HEK293 (cell line): Measurements from ENCODE around the gene SOX13.

Experiments
- CTCF ChIA-PET: fragments of 350-600 bp; formaldehyde crosslinking; extraction: SDS; loops from one replicate; lab custom pipeline; 2021; ENCODE audit warnings: antibody characterized with exemption; lab: Yijun Ruan, JAX
- POLR2A ChIA-PET: fragments of 300-600 bp; formaldehyde crosslinking; extraction: SDS; loops from one replicate; lab custom pipeline; 2020; ENCODE audit warnings: antibody characterized with exemption, inconsistent platforms; lab: Yijun Ruan, JAX
- H3K27ac ChIP-seq: fragments of 200-500 bp; sonication (Bioruptor generic); 2 replicates; pipeline ENCODE4 v1.5.1; 2014; ENCODE audit warnings: low read depth, low read length, control low read depth, inconsistent platforms; ENCODE audit errors: extremely low read depth
- H3K36me3 ChIP-seq, 2 experiments: fragments of 200-500 bp in 1 of 2; sonication (Bioruptor generic) in 1 of 2; 1 replicate in 1 of 2; 2 replicates in 1 of 2; pipeline ENCODE4 v1.5.1; 2014 to 2017; ENCODE audit warnings: inconsistent platforms in 2 of 2, low read length in 2 of 2; ENCODE audit not compliant: control insufficient read depth in 2 of 2, insufficient read depth in 1 of 2
- H3K4me1 ChIP-seq: fragments of 200-500 bp; sonication (Bioruptor generic); 2 replicates; pipeline ENCODE4 v1.5.1; 2014; ENCODE audit warnings: mild to moderate bottlenecking, low read length, inconsistent platforms; ENCODE audit not compliant: control insufficient read depth, insufficient read depth
- H3K4me3 ChIP-seq: 2 replicates; pipeline ENCODE4 v1.5.1; 2011; ENCODE audit warnings: low read depth, mild to moderate bottlenecking, control low read depth, low read length, moderate library complexity
- H3K9me3 ChIP-seq: fragments of 200-500 bp; sonication (Bioruptor generic); 2 replicates; pipeline ENCODE4 v1.5.1; 2014; ENCODE audit warnings: low read depth, low read length, inconsistent platforms; ENCODE audit not compliant: control insufficient read depth, insufficient read depth
- GFI1B ChIP-seq: fragments of 450-650 bp; formaldehyde crosslinking; IDR thresholded peaks from 2 replicates; pipeline ENCODE4 v1.5.1; 2016; ENCODE audit warnings: missing biosample characterization, missing genetic modification characterization
- KLF9 ChIP-seq: fragments of 450-650 bp; formaldehyde crosslinking; IDR thresholded peaks from 2 replicates; pipeline ENCODE4 v1.5.1; 2016; ENCODE audit warnings: missing biosample characterization, missing genetic modification characterization, low read depth
- ZIC2 ChIP-seq: fragments of 450-650 bp; formaldehyde crosslinking; IDR thresholded peaks from 2 replicates; pipeline ENCODE4 v1.5.1; 2016; ENCODE audit warnings: missing biosample characterization, missing genetic modification characterization
- ZNF184 ChIP-seq: fragments of 450-650 bp; IDR thresholded peaks from 2 replicates; pipeline ENCODE4 v1.5.1; 2018; ENCODE audit warnings: missing biosample characterization, mild to moderate bottlenecking, missing genetic modification characterization
- ZNF354C ChIP-seq: fragments of 450-650 bp; formaldehyde crosslinking; IDR thresholded peaks from 2 replicates; pipeline ENCODE4 v1.5.1; 2016; ENCODE audit warnings: missing biosample characterization, missing genetic modification characterization, low read depth, borderline replicate concordance
- ZNF621 ChIP-seq: fragments of 450-650 bp; formaldehyde crosslinking; IDR thresholded peaks from 2 replicates; pipeline ENCODE4 v1.5.1; 2017; ENCODE audit warnings: missing biosample characterization, missing genetic modification characterization
- ZNF660 ChIP-seq: fragments of 450-650 bp; IDR thresholded peaks from 2 replicates; pipeline ENCODE4 v1.5.1; 2018; ENCODE audit warnings: missing biosample characterization, mild to moderate bottlenecking, missing genetic modification characterization
- ZNF776 ChIP-seq: fragments of 450-650 bp; formaldehyde crosslinking; IDR thresholded peaks from 2 replicates; pipeline ENCODE4 v1.5.0; 2017; ENCODE audit warnings: missing biosample characterization, missing genetic modification characterization, borderline replicate concordance
- ZNF777 ChIP-seq: fragments of 450-650 bp; formaldehyde crosslinking; IDR thresholded peaks from 2 replicates; pipeline ENCODE4 v1.5.1; 2017; ENCODE audit warnings: missing biosample characterization, missing genetic modification characterization, borderline replicate concordance
- TF ChIP-seq, protein P1 (sequence below): fragments of 450-650 bp; formaldehyde crosslinking; IDR thresholded peaks from 2 replicates; pipeline ENCODE4 v1.5.1; 2016; ENCODE audit warnings: missing biosample characterization, missing genetic modification characterization
- TF ChIP-seq, protein P2 (sequence below): fragments of 450-650 bp; formaldehyde crosslinking; optimal IDR thresholded peaks from 2 replicates; pipeline ENCODE3; 2016; ENCODE audit warnings: missing biosample characterization, mild to moderate bottlenecking, missing genetic modification characterization
- TF ChIP-seq, protein P3 (sequence below): fragments of 450-650 bp; formaldehyde crosslinking; IDR thresholded peaks from 2 replicates; pipeline ENCODE4 v1.5.1; 2016; ENCODE audit warnings: missing biosample characterization, missing genetic modification characterization
- TF ChIP-seq, protein P4 (sequence below): fragments of 450-650 bp; formaldehyde crosslinking; IDR thresholded peaks from 2 replicates; pipeline ENCODE4 v1.5.1; 2016; ENCODE audit warnings: missing biosample characterization, missing genetic modification characterization
- TF ChIP-seq, protein P5 (sequence below): fragments of 450-650 bp; formaldehyde crosslinking; IDR thresholded peaks from 2 replicates; pipeline ENCODE4 v1.5.1; 2016; ENCODE audit warnings: missing biosample characterization, missing genetic modification characterization
- TF ChIP-seq, protein P6 (sequence below): fragments of 450-650 bp; formaldehyde crosslinking; IDR thresholded peaks from 2 replicates; pipeline ENCODE4; 2016; ENCODE audit warnings: missing biosample characterization, missing genetic modification characterization

SOX13 gene

DNA sequence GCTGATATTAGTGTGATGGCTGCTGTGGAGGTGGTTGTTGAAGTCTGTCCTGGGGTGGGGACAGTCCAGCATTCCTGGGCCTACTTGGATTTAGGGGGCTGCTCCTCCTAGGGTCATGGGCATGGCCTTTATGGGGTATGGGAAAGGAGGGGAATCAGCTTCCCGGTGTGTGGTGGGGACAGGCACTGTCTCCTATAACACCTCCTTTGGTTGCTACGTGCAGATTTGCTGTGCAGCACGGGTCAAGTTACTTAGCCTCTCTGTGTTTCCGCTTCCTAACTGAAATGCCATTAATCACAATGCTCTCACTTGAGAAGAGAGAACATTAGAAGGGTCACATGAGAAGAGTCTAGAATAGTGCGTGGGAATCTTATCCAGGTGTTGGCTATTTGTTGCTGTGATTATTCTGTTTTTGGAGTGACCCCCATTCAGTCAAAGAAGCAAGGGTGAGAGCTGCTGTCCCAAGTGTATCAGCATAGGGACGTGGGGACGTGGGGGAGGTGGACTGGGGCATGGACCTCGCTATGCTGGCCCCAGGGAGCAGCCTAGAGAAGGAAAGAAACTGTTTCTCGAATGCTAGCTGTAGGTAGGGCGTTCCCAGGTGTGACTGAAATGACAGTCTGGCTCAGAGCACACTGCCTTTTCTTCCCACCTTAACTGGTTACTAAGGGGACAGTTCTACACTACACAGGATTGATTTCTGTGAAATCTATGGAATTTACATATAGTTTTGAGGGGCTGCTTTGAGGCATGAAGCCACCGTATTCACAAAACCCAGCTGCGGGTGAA lies 19.9 kb downstream of the SOX13 start:
- CTCF ChIA-PET = interaction anchor here (0.6 to 0.7 kb wide), 4 partner anchors 14 to 1072 kb away, joined by 3 to 4 read pairs (median 4); no protein-coding TSS in a partner anchor
- Histone ChIP-seq H3K9me3 (no peaks in the 10 kb centered on the region), H3K36me3 (no peaks in the 10 kb centered on the region), H3K4me1 (peaks cover 6% of the 10 kb centered on the region; the same call in 1 of the 2 replicates), H3K27ac (no peak overlapping the region), H3K4me3 (no peak overlapping the region)
- TF ChIP-seq, protein P1, sequence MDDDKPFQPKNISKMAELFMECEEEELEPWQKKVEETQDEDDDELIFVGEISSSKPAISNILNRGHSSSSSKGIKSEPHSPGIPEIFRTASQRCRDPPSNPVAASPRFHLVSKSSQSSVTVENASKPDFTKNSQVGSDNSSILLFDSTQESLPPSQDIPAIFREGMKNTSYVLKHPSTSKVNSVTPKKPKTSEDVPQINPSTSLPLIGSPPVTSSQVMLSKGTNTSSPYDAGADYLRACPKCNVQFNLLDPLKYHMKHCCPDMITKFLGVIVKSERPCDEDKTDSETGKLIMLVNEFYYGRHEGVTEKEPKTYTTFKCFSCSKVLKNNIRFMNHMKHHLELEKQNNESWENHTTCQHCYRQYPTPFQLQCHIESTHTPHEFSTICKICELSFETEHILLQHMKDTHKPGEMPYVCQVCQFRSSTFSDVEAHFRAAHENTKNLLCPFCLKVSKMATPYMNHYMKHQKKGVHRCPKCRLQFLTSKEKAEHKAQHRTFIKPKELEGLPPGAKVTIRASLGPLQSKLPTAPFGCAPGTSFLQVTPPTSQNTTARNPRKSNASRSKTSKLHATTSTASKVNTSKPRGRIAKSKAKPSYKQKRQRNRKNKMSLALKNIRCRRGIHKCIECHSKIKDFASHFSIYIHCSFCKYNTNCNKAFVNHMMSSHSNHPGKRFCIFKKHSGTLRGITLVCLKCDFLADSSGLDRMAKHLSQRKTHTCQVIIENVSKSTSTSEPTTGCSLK (tag by site-specific recombination) = no peak
- TF ChIP-seq KLF9 (tag by site-specific recombination) (no peak), ZNF184 (tag by site-specific recombination) (no peak), ZNF776 (tag by site-specific recombination) (no peak), ZNF777 (tag by site-specific recombination) (no peak), ZNF660 (tag by site-specific recombination) (no peak), ZNF354C (tag by site-specific recombination) (no peak), GFI1B (tag by site-specific recombination) (no peak), ZNF621 (tag by site-specific recombination) (no peak), ZIC2 (no peak)
- TF ChIP-seq, protein P2, sequence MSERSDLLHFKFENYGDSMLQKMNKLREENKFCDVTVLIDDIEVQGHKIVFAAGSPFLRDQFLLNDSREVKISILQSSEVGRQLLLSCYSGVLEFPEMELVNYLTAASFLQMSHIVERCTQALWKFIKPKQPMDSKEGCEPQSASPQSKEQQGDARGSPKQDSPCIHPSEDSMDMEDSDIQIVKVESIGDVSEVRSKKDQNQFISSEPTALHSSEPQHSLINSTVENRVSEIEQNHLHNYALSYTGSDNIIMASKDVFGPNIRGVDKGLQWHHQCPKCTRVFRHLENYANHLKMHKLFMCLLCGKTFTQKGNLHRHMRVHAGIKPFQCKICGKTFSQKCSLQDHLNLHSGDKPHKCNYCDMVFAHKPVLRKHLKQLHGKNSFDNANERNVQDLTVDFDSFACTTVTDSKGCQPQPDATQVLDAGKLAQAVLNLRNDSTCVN = no peak
- TF ChIP-seq, protein P3, sequence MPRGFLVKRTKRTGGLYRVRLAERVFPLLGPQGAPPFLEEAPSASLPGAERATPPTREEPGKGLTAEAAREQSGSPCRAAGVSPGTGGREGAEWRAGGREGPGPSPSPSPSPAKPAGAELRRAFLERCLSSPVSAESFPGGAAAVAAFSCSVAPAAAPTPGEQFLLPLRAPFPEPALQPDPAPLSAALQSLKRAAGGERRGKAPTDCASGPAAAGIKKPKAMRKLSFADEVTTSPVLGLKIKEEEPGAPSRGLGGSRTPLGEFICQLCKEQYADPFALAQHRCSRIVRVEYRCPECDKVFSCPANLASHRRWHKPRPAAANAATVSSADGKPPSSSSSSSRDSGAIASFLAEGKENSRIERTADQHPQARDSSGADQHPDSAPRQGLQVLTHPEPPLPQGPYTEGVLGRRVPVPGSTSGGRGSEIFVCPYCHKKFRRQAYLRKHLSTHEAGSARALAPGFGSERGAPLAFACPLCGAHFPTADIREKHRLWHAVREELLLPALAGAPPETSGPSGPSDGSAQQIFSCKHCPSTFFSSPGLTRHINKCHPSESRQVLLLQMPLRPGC (tag by site-specific recombination) = no peak
- TF ChIP-seq, protein P4, sequence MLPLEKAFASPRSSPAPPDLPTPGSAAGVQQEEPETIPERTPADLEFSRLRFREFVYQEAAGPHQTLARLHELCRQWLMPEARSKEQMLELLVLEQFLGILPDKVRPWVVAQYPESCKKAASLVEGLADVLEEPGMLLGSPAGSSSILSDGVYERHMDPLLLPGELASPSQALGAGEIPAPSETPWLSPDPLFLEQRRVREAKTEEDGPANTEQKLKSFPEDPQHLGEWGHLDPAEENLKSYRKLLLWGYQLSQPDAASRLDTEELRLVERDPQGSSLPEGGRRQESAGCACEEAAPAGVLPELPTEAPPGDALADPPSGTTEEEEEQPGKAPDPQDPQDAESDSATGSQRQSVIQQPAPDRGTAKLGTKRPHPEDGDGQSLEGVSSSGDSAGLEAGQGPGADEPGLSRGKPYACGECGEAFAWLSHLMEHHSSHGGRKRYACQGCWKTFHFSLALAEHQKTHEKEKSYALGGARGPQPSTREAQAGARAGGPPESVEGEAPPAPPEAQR (tag by site-specific recombination) = no peak
- TF ChIP-seq, protein P5, sequence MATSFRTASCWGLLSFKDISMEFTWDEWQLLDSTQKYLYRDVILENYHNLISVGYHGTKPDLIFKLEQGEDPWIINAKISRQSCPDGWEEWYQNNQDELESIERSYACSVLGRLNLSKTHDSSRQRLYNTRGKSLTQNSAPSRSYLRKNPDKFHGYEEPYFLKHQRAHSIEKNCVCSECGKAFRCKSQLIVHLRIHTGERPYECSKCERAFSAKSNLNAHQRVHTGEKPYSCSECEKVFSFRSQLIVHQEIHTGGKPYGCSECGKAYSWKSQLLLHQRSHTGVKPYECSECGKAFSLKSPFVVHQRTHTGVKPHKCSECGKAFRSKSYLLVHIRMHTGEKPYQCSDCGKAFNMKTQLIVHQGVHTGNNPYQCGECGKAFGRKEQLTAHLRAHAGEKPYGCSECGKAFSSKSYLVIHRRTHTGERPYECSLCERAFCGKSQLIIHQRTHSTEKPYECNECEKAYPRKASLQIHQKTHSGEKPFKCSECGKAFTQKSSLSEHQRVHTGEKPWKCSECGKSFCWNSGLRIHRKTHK (tag by site-specific recombination) = no peak
- TF ChIP-seq, protein P6, sequence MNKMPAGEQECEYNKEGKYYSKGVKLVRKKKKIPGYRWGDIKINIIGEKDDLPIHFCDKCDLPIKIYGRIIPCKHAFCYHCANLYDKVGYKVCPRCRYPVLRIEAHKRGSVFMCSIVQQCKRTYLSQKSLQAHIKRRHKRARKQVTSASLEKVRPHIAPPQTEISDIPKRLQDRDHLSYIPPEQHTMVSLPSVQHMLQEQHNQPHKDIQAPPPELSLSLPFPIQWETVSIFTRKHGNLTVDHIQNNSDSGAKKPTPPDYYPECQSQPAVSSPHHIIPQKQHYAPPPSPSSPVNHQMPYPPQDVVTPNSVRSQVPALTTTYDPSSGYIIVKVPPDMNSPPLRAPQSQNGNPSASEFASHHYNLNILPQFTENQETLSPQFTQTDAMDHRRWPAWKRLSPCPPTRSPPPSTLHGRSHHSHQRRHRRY (tag by site-specific recombination) = no peak
- POLR2A ChIA-PET = interaction anchor here (0.6 kb wide), 1 partner anchor 486 kb away, joined by 4 read pairs; no protein-coding TSS in a partner anchor
